T-helper 9 cell (primary cell): Measurements from ENCODE around the gene HS6ST1.

ENCODE experiments used
- DNase-seq: peaks from one replicate; pipeline ENCODE4 v3.0.0-alpha.2; 2020

The HS6ST1 gene

GRCh38 chr2:128347701-128348539, 29.3 kb upstream of the HS6ST1 start:
- no peak for DNase-seq

- no peak for DNase-seq
Observed at GRCh38 chr2:128347171-128347558, 28.5 kb upstream of the HS6ST1 start.

DNA sequence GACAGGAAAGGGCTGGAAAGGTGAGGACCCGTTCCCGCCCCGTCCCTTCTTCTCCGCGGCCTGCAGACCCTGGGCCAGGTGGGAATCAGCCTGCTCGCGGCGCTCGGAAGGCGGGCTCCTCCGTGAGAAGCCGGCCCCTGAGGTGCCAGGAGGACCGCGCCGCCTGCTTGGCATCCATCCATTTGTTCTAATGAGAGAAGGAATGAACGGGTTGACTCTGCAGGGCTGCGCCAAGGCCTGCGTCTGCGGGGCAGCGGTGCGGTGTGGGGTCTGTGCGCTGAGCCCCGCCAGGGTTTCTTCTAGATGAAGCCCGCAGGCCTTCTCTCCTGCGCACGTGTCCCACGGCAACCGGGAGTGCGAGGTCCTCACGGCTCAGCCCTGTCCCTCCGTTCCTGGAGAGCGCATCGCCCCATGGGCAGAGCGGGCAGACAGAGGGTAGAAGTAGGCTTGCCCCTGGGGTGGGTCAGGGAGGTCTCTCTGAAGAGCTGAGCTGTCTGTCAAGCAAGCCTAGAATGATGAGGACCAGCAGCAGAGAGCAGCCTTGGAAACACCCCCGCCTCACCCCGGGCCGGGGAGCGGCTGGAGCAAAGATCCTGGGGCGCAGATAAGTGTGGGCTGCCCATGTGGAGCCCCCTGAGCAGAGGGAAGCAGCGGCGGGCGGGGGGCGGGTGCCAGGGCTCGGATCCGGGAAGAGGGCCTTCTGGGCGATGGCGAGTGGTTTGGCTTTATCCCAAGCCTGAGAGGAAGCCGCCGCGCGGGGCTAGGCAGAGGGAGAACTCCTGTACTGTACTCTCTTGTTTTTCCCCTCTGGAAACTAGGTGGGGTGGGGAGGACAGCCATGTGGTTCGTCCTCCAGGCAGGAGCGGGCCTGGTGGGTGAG, 27.9 kb upstream of the HS6ST1 start:
- DNase-seq: no peak

- DNase-seq: no peak
Observed at GRCh38 chr2:128345436-128346165, 26.9 kb upstream of the HS6ST1 start.

DNA sequence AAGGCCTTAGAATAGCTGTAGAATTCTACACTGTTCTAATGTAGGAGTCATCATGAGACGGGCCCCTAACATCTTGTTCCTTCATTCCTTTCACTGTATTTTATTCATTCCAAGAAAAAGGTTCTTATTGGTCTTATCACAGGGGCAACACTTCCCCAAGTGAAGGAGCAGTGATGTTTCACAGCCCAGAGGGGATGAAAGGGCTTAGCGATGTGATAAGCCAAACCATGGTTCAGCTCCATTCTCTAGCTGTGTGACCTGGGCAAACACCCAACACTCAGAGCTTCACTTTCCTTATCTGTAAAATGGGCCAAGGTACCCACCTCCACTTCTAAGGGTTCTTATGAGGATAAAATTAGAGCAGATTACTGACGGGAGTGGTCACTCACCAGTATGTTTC, 25.4 kb upstream of the HS6ST1 start:
- DNase-seq: no peak

DNA sequence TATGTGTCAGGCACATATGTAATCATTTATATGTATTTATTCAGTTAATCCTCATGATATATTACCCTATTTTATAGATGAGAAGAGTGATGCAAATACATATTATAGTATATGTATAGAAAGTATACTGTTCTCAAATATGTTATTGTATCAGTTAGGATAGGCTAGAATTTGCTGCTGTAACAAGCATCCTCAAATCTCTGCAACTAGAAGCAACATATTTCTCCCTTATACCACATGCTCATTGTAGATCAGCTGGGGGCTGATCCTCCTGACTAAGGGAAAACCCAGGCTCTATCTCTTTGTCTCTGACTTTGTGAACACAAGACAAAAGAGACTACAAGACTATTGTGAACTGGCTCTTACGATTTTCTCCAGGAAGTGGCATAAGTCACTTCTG, 24.8 kb upstream of the HS6ST1 start:
- no peak for DNase-seq

GRCh38 chr2:128342550-128342949, 23.9 kb upstream of the HS6ST1 start:
- no peak for DNase-seq

DNA sequence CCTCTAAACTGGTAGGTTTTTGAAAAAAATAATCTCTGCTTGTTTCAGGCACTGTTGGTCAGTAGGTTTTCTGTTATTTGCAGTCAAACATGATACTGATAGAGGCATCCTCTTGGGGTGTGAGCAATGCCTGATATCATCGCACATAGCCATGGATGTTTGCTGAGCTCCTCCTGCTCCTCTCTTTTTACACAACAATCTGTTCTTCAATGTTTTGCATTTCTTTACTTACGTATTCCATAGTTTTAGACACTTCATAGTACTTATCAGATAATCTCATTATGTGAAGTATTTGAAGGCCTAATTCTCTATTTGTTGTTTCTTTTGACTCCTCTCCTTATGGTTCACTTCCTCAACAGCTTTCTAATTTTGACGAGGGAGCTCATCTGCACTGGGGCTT, 23.0 kb upstream of the HS6ST1 start:
- DNase-seq: no peak

GRCh38 chr2:128332091-128332634, 13.5 kb upstream of the HS6ST1 start:
- no peak for DNase-seq

GRCh38 chr2:128330583-128330982, 11.9 kb upstream of the HS6ST1 start:
- no peak for DNase-seq

DNA sequence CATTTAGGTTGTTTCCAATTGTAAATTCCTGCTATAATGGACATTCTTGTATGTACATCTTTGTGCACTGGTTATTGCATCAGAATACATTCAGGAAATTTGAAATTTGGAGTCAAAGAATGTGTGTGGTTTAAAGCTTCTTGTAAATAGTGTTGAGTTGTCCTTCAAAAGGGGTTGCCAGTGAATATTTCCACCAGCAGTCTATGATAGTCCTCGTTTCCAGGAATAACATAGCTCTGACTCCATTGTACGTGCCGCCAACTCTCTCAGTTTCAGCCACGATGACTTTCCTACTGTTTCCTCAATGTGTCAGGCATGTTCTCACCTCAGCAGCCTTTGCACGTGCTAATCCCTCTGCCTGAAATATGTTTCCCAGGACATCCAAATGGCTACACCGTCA, 10.9 kb upstream of the HS6ST1 start:
- DNase-seq: no peak

DNA sequence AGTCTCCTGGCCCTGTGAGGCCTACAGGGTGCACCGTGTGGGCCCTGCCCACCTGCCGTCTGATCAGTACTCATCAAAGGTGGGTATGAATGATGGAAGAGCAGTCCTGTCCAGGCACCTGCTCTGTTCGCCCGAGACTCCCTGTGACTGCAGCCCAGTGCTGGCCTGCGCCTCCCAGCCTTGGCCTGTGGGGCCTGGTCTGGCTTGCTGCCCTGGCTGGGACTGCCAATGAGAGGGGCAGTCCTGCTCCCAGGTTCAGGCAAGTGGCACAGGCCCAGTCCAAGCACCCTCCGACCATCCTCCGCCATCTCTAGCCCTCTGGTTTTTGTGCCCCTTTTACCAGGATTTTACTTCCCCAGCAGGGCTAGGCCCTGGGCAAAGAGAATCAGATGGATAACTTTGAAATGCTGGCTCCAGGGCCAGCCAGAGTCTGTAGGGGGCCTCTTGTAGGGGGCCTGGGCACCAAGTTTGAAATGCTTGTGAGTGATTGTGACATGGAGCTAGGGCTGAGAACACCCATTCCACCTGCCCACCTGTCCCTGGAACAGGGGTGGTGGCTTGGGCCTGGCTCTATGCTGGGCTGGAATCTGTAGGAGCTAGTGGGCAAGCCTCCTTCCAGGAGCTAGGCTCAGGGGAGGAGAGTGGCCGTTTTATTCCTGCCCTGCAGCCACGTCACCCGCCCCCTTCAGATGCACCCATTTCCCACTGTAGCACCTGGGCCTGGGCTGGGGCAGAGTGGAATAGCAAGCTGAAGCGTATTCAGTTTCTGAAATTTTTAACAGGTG, 8.7 kb upstream of the HS6ST1 start:
- DNase-seq: no peak

DNA sequence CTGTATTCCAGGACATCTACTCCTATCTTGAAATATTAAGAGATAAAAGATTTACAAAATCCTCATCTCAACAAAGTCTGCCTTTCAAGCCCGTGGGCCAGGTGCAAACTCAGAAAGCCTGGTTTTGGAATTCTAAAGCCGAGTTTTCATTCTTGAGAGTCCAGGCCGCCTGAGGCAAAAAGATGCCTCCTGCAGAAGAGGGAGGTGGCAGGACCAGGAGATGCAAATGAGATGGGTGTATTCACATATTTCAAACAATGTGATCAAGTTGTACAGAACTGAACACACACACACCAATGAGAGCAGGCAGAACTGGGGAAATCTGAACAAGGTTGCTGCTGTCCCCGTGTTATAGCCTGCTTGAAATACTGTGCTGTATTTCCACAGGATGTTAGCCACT, 7.7 kb upstream of the HS6ST1 start:
- no peak for DNase-seq

DNA sequence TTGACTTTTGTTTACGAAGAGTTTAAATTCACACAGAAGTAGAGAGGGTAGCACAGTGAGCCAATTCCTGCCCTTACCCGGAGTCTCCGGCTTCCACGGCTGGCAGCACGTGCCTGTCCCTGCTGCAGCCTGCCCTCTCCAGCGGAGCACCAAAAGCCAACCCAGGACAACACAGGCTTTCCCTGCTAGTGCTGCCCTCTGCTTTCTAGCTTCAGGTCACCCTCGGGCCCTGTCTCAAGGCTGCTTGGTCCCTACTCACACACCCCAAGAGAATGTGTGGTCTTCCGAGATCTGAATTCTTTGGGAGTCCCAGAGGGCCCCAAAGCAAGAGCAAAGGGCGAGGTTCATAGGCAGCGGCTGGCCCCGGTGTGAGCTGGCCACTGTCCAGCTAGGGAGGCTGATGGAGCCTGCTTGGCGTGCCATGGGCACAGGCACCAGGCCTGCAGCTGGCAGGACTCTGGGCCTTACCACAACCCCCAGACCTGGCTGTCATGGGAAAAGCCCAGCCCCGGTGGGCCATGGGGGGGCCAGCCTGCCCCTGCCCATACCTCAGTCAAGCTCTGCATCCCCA, 7.0 kb upstream of the HS6ST1 start:
- DNase-seq: no peak

- no peak for DNase-seq
Observed at GRCh38 chr2:128324897-128325410, 6.3 kb upstream of the HS6ST1 start.

GRCh38 chr2:128324008-128324896, 5.6 kb upstream of the HS6ST1 start:
- DNase-seq: no peak

- no peak for DNase-seq
Observed at GRCh38 chr2:128323555-128323931, 4.9 kb upstream of the HS6ST1 start.

DNA sequence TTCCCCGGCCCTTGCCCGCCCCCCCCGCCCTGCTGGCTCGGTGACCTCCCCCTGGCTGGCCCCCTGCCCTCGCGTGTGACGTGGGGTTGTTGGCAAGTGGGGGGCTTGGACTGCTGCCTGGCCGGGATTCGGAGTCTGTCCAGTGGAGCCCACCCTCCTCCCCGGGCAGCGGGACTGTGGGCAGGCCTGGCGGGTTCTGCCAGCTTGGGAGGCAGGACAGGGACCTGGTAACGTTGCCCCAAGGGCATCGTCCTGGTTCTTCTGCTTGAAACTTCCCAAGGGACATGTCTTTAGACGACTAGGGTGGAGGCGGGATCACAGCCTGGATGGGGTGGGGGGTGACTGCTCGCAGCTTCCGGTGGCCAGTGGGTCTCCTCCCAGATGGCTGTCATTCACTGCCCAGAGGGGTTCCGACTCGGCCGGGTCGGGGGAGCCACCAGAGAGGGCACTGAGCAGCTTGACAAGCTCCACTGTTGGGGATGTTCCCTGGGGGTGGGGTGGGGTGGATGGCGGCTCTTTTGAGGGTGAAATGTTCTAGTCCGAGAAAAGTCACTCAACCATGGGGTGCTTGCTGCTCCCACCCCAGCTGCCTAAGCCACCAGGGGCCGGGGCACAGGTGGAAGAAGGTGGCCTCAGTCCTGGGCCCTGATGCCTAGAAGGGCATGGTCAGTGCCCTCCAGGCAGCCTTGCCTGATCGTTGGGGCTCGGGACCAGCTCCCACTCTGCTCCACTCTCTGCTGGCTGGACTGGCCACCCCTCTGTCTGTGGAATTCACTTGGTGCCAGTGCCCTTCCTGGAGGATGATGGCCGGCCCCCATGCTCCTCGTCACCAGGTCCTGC, 4.3 kb upstream of the HS6ST1 start:
- no peak for DNase-seq
